HL-60 (cell line): ENCODE results near the gene MOK.

Experiments used
- DNase-seq, 2 experiments: peaks; one replicate each; pipeline ENCODE4 v3.0.0-alpha.2; 2010 to 2020; ENCODE audit warnings: low read depth in 1 of 2, low spot score in 1 of 2
- H3K27ac ChIP-seq: fragments of 250-450 bp; sonication (Bioruptor Pico); replicated peaks from 2 replicates; pipeline ENCODE4 v1.5.1; 2020; ENCODE audit warnings: mild to moderate bottlenecking, moderate library complexity
- H3K27me3 ChIP-seq: fragments of 250-450 bp; sonication (Bioruptor Pico); 2 replicates; pipeline ENCODE4 v1.5.1; 2021; ENCODE audit warnings: mild to moderate bottlenecking, moderate library complexity; ENCODE audit not compliant: insufficient read depth, poor library complexity, severe bottlenecking
- H3K4me3 ChIP-seq: replicated peaks from 2 replicates; pipeline ENCODE4 v1.5.1; 2011; ENCODE audit warnings: mild to moderate bottlenecking, control low read depth, low read length; ENCODE audit not compliant: insufficient read depth
- GABPA ChIP-seq: IDR thresholded peaks from 2 replicates; pipeline ENCODE4 v1.6.1; 2012; ENCODE audit warnings: low read depth
- POLR2AphosphoS5 ChIP-seq: IDR thresholded peaks from 2 replicates; pipeline ENCODE4 v1.6.1; 2012; ENCODE audit warnings: low read depth
- SPI1 ChIP-seq: IDR thresholded peaks from 2 replicates; pipeline ENCODE4 v1.6.1; 2012; ENCODE audit warnings: low read depth, mild to moderate bottlenecking, borderline replicate concordance
- TF ChIP-seq, protein P1 (sequence below): IDR thresholded peaks from 2 replicates; pipeline ENCODE4 v1.6.1; 2012; ENCODE audit warnings: low read depth; ENCODE audit not compliant: insufficient replicate concordance
- TF ChIP-seq, protein P2 (sequence below): IDR thresholded peaks from one replicate; pipeline ENCODE4 v1.5.1; 2011; ENCODE audit warnings: low read length, control low read depth, inconsistent platforms; ENCODE audit not compliant: insufficient read depth

MOK gene

DNA sequence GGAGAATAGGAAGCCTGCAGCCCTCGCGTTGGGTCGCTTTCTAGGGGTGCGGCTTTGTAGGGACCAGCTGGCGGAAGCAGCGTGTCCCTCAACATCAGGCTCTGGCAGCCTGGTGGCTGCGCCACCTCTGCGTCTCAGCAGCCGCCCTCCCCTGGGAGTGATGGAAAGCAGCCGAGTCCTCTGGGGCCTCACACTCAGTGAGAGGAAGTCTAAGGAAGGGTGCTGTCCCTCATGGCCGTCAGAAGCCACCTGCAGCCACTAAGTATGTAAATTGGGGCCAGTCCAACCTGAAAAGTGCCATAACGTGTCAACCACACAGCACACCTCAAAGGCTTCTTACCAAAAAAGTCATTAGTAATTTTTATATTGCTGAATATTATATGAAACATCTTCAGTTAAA, 84.9 kb downstream of the MOK start:
- no peaks in the 10 kb centered on the region for H3K27me3 ChIP-seq
- DNase-seq, result no peak
- H3K4me3 ChIP-seq, result no peak overlapping the region
- no peak overlapping the region for H3K27ac ChIP-seq
- TF ChIP-seq, protein P1, sequence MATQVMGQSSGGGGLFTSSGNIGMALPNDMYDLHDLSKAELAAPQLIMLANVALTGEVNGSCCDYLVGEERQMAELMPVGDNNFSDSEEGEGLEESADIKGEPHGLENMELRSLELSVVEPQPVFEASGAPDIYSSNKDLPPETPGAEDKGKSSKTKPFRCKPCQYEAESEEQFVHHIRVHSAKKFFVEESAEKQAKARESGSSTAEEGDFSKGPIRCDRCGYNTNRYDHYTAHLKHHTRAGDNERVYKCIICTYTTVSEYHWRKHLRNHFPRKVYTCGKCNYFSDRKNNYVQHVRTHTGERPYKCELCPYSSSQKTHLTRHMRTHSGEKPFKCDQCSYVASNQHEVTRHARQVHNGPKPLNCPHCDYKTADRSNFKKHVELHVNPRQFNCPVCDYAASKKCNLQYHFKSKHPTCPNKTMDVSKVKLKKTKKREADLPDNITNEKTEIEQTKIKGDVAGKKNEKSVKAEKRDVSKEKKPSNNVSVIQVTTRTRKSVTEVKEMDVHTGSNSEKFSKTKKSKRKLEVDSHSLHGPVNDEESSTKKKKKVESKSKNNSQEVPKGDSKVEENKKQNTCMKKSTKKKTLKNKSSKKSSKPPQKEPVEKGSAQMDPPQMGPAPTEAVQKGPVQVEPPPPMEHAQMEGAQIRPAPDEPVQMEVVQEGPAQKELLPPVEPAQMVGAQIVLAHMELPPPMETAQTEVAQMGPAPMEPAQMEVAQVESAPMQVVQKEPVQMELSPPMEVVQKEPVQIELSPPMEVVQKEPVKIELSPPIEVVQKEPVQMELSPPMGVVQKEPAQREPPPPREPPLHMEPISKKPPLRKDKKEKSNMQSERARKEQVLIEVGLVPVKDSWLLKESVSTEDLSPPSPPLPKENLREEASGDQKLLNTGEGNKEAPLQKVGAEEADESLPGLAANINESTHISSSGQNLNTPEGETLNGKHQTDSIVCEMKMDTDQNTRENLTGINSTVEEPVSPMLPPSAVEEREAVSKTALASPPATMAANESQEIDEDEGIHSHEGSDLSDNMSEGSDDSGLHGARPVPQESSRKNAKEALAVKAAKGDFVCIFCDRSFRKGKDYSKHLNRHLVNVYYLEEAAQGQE, result no peak

DNA sequence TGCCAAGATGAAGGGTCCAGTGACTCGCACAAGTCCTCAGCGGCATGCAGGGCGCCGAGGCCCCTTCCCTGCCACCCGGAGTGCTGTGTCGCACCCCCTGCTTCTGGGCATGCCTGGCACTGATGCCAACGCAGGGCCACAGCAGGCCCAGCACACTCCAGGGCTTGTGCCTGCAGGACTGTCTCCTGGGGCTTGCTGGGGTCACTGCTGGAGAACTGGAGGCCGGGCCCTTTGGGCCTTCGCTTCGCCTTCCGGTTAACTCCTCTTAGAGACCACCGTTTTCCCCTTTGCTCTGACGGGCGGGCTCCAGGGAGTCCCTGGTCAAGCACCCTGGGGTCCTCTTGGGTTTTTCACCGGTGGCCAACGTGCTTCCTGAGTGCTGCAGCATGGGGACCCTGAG, 85.6 kb downstream of the MOK start:
- no peak overlapping the region for H3K27ac ChIP-seq
- no peak for DNase-seq
- TF ChIP-seq GABPA, result no peak
- TF ChIP-seq, protein P1, result no peak
- TF ChIP-seq POLR2AphosphoS5, result no peak
- TF ChIP-seq, protein P2, sequence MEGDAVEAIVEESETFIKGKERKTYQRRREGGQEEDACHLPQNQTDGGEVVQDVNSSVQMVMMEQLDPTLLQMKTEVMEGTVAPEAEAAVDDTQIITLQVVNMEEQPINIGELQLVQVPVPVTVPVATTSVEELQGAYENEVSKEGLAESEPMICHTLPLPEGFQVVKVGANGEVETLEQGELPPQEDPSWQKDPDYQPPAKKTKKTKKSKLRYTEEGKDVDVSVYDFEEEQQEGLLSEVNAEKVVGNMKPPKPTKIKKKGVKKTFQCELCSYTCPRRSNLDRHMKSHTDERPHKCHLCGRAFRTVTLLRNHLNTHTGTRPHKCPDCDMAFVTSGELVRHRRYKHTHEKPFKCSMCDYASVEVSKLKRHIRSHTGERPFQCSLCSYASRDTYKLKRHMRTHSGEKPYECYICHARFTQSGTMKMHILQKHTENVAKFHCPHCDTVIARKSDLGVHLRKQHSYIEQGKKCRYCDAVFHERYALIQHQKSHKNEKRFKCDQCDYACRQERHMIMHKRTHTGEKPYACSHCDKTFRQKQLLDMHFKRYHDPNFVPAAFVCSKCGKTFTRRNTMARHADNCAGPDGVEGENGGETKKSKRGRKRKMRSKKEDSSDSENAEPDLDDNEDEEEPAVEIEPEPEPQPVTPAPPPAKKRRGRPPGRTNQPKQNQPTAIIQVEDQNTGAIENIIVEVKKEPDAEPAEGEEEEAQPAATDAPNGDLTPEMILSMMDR, result no peak
- H3K4me3 ChIP-seq, result no peak overlapping the region
- H3K27me3 ChIP-seq, result no peaks in the 10 kb centered on the region

DNA sequence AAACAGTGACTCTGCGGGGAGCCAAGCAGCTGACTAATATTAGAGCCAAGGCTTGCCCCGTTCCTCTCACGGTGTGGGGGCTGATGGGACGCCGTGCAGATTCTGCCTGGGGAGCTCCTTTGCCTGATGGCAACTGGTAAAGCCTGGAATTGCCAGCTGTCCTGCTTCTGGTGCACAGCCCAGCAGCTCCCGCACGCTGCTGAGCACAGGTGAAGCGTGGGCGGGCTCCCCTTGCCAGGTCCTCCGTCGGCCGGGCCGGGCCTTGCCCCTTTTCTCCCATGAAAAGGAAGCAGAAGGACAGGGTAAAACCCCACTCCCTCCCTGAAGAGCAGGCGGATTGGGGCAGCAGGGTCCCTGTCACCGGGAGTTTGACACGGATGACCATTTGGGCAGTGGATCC, 86.3 kb downstream of the MOK start:
- no peak overlapping the region for H3K27ac ChIP-seq
- H3K4me3 ChIP-seq, result no peak overlapping the region
- no peak for TF ChIP-seq POLR2AphosphoS5
- TF ChIP-seq, protein P1, result no peak
- TF ChIP-seq, protein P2, result no peak
- no peak for TF ChIP-seq SPI1
- no peak for TF ChIP-seq GABPA
- DNase-seq, result no peak
- no peaks in the 10 kb centered on the region for H3K27me3 ChIP-seq

DNA sequence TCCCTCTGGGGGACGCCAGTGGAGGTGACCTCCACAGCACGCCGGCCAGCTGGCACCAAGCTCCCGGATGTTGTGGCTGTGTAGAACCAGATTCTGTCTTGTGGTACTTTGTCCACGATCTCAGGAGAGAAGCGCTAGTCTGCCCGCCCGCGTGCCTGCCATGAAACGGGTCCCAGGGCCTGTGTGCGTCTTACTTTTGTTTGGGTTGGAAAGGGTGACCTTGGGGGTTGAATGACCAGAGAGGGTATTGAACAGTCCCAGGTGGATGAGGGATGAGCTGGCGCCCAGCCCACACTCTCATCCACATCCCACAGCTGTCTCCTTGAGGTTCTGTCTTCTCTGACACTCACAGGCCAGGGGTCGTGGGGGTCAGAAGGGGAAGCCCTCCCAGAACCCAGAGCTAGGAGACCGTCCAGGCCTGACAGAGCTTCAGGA, 87.0 kb downstream of the MOK start:
- TF ChIP-seq, protein P2, result no peak
- TF ChIP-seq GABPA, result no peak
- TF ChIP-seq, protein P1, result no peak
- TF ChIP-seq POLR2AphosphoS5, result no peak
- no peak for TF ChIP-seq SPI1
- DNase-seq, result no peak
- Histone ChIP-seq H3K27me3 (no peaks in the 10 kb centered on the region), H3K27ac (no peak overlapping the region), H3K4me3 (no peak overlapping the region)
